Activated CD8-positive, alpha-beta memory T cell treated with anti-CD3 and anti-CD28 coated beads, Interleukin-2, amount 50 U/mL, for 1 hour (primary cell): ENCODE measurements around the gene ZFP57.

Experiments used
- DNase-seq: peaks from one replicate; pipeline ENCODE4 v3.0.0-alpha.2; 2020; ENCODE audit errors: extremely low read depth

The ZFP57 gene

GRCh38 chr6:29656157-29656556, 24.8 kb downstream of the ZFP57 start:
- no peak for DNase-seq

GRCh38 chr6:29655658-29656057, 25.3 kb downstream of the ZFP57 start:
- DNase-seq: no peak

GRCh38 chr6:29653452-29654038, 27.4 kb downstream of the ZFP57 start:
- no peak for DNase-seq

- DNase-seq: no peak
Measured at GRCh38 chr6:29652198-29652584, 28.8 kb downstream of the ZFP57 start.

- no peak for DNase-seq
Measured at GRCh38 chr6:29651413-29652197, 29.3 kb downstream of the ZFP57 start.

GRCh38 chr6:29649701-29650673, 31.0 kb downstream of the ZFP57 start:
- DNase-seq: peak; percentile 91

GRCh38 chr6:29647927-29648642, 32.9 kb downstream of the ZFP57 start:
- no peak for DNase-seq

- DNase-seq: no peak
Measured at GRCh38 chr6:29641430-29642148, 39.4 kb downstream of the ZFP57 start.

GRCh38 chr6:29637247-29637646, 43.7 kb downstream of the ZFP57 start:
- no peak for DNase-seq

GRCh38 chr6:29633534-29633905, 47.4 kb downstream of the ZFP57 start:
- DNase-seq: no peak

GRCh38 chr6:29632789-29633533, 48.0 kb downstream of the ZFP57 start, which contains the start of gene GABBR1:
TSS of gene GABBR1 (minus strand) at chr6:29633183. CDS start at chr6:29632385, 798 bp downstream.
- DNase-seq: peak; percentile 33

- no peak for DNase-seq
Measured at GRCh38 chr6:29631860-29632731, 48.9 kb downstream of the ZFP57 start.

- no peak for DNase-seq
Measured at GRCh38 chr6:29631209-29631810, 49.6 kb downstream of the ZFP57 start.

GRCh38 chr6:29630315-29630714, 50.6 kb downstream of the ZFP57 start:
- DNase-seq: no peak

GRCh38 chr6:29629571-29629970, 51.4 kb downstream of the ZFP57 start:
- no peak for DNase-seq

- no peak for DNase-seq
Measured at GRCh38 chr6:29628419-29629281, 52.3 kb downstream of the ZFP57 start.

- no peak for DNase-seq
Measured at GRCh38 chr6:29627755-29628418, 53.1 kb downstream of the ZFP57 start.
